ENCODE data around the gene ATF6.
"Not testable (repeated sequence)": the region's sequence is repeated elsewhere in the genome, so short reads cannot be mapped to it uniquely, and the experiment has no call there.

The ATF6 gene

GRCh38 chr1:161801955-161802354 is 35.8 kb downstream of the ATF6 start:
- no peak for DNase-seq (ENCODE audit: low read depth in 1 of 2, low spot score in 1 of 2)
- no peak for TF ChIP-seq JUND (IDR thresholded peaks at IDR 0.05; ENCODE audit: low read depth)
- in situ Hi-C loops (cut with HindIII; ENCODE audit: low pct_unique_long_range_greater_than_20kb, low sequenced_read_pairs): no loop called here

DNA sequence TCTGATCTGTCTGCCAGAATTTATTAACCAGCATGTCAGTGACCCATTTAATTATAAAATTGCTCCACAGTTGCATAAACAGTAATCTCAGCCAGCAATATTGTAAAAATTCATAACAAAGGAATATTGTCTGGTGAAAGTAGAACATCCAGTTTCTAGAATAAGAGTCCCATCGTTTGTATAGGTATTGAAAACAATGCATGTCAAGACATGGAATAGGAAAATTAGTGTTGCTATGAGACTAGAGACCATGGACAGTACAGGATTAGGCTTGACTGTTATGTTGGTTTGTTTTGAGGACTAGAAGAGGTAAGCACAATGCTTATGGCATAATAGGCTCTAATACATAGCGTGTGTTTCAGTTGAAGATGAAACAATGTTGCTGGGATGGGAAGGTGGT is 37.1 kb downstream of the ATF6 start:
- in situ Hi-C loops (cut with HindIII; ENCODE audit: low pct_unique_long_range_greater_than_20kb, low sequenced_read_pairs): no loop called here
- no peak for TF ChIP-seq JUND (IDR thresholded peaks at IDR 0.05; ENCODE audit: low read depth)
- no peak for DNase-seq (ENCODE audit: low read depth in 1 of 2, low spot score in 1 of 2)

GRCh38 chr1:161805399-161806197 is 39.5 kb downstream of the ATF6 start:
- no peak for DNase-seq (ENCODE audit: low read depth in 1 of 2, low spot score in 1 of 2)
- no peak for TF ChIP-seq JUND (IDR thresholded peaks at IDR 0.05; ENCODE audit: low read depth)
- in situ Hi-C loops (cut with HindIII; ENCODE audit: low pct_unique_long_range_greater_than_20kb, low sequenced_read_pairs): no loop called here

GRCh38 chr1:161809202-161809601 is 43.1 kb downstream of the ATF6 start:
- DNase-seq (ENCODE audit: low read depth in 1 of 2, low spot score in 1 of 2); in situ Hi-C loops (cut with HindIII; ENCODE audit: low pct_unique_long_range_greater_than_20kb, low sequenced_read_pairs): not testable (repeated sequence)

- in situ Hi-C loops (cut with HindIII; ENCODE audit: low pct_unique_long_range_greater_than_20kb, low sequenced_read_pairs); DNase-seq (ENCODE audit: low read depth in 1 of 2, low spot score in 1 of 2): not testable (repeated sequence)
These were observed 43.5 kb downstream of the ATF6 start for GRCh38 chr1:161809656-161810055.

- in situ Hi-C loops (cut with HindIII; ENCODE audit: low pct_unique_long_range_greater_than_20kb, low sequenced_read_pairs): no loop called here
- no peak for TF ChIP-seq JUND (IDR thresholded peaks at IDR 0.05; ENCODE audit: low read depth)
These were observed 44.7 kb downstream of the ATF6 start for GRCh38 chr1:161810780-161811179.

DNA sequence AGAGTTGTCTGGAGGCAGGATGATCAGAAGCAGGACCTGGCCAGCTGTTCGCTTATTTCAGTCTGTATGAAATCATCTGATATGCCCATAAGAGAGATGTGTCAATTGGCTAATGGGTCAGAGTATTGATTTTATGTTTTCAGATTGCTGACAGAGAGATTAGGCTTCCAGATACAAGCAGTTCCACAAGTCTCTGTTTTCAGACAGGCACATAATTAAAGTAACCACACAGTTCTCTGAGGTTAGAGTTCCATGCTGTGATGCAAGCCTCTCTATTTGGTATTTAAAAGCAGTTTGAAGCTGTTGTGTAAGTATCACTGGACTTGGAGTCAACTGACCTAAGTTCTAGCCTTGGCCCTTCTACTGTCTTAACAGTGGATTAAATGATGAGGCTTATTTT is 50.1 kb downstream of the ATF6 start:
- in situ Hi-C loops (cut with HindIII; ENCODE audit: low pct_unique_long_range_greater_than_20kb, low sequenced_read_pairs): no loop called here
- no peak for DNase-seq (ENCODE audit: low read depth in 1 of 2, low spot score in 1 of 2)
- no peak for TF ChIP-seq JUND (IDR thresholded peaks at IDR 0.05; ENCODE audit: low read depth)

More at GRCh38 chr1:161810780-161811179, 44.7 kb downstream of the ATF6 start:
- DNase-seq (ENCODE audit: low read depth in 1 of 2, low spot score in 1 of 2): no peak

GRCh38 chr1:161817176-161817730 is 51.1 kb downstream of the ATF6 start:
- in situ Hi-C loops (cut with HindIII; ENCODE audit: low pct_unique_long_range_greater_than_20kb, low sequenced_read_pairs): no loop called here
- no peak for TF ChIP-seq JUND (IDR thresholded peaks at IDR 0.05; ENCODE audit: low read depth)
- DNase-seq (ENCODE audit: low read depth in 1 of 2, low spot score in 1 of 2): no peak

DNA sequence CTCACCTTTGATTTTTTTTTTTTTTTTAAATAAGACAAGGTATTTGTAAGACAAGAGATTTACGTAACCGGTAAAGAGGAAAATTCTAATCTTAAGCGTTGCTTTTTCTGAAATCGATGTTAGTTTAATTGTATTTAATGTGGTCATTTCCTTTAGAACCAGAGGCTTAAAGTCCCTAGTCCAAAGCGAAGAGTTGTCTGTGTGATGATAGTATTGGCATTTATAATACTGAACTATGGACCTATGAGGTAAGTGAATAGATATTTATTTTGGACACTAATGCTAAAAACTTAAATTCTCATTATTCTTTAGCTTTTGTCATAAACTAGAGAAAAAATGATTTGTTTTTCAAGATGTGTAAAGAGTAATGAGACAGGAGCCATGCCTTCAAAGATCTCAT is 54.8 kb downstream of the ATF6 start:
- in situ Hi-C loops (cut with HindIII; ENCODE audit: low pct_unique_long_range_greater_than_20kb, low sequenced_read_pairs): no loop called here
- DNase-seq (ENCODE audit: low read depth in 1 of 2, low spot score in 1 of 2): no peak
- no peak for TF ChIP-seq JUND (IDR thresholded peaks at IDR 0.05; ENCODE audit: low read depth)

GRCh38 chr1:161824618-161825017 is 58.5 kb downstream of the ATF6 start:
- TF ChIP-seq JUND (IDR thresholded peaks at IDR 0.05; ENCODE audit: low read depth): no peak; the same call in 1 of the 2 replicates
- in situ Hi-C loops (cut with HindIII; ENCODE audit: low pct_unique_long_range_greater_than_20kb, low sequenced_read_pairs): no loop called here
- DNase-seq (ENCODE audit: low read depth in 1 of 2, low spot score in 1 of 2): peak; percentile 4 to 66

DNA sequence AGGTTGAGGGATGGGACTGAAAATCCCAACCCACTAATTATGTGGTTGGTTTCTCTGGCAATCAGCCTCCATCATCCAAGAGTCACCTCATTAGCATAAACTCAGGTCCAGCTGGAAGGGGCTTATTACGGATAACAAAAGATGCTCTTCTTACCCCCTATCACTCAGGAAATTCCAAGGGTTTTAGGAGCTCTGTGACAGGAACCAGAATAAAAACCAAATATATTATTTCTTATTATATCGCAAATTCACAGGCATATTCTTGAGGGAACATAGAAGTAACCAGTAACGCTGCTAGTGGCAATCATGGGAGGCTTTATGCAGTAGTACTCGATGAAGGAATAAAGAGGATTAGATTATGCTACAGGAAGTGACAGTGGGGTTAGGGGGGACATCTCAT is 59.7 kb downstream of the ATF6 start:
- TF ChIP-seq JUND (IDR thresholded peaks at IDR 0.05; ENCODE audit: low read depth): no peak
- in situ Hi-C loops (cut with HindIII; ENCODE audit: low pct_unique_long_range_greater_than_20kb, low sequenced_read_pairs): no loop called here
- no peak for DNase-seq (ENCODE audit: low read depth in 1 of 2, low spot score in 1 of 2)

DNA sequence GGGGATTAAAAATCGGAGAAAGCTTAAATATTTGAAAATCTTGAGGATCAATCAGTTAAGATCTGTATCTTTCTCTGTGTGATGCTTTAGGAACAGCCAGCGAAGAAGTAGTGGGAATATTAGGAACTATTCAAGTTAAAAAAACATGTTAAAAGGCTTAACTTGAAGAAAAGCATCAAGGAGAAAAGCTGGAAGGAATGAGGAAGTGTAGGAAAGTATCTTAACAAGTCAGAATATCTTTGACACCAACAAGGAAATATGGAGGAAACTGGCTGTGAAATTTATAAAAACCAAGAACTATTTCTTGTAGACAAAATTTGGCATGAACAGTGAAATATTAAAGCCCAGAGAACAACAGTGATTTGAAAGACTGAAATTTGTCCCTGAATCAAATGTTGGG is 60.4 kb downstream of the ATF6 start:
- in situ Hi-C loops (cut with HindIII; ENCODE audit: low pct_unique_long_range_greater_than_20kb, low sequenced_read_pairs): no loop called here
- TF ChIP-seq JUND (IDR thresholded peaks at IDR 0.05; ENCODE audit: low read depth): no peak
- no peak for DNase-seq (ENCODE audit: low read depth in 1 of 2, low spot score in 1 of 2)

- in situ Hi-C loops (cut with HindIII; ENCODE audit: low pct_unique_long_range_greater_than_20kb, low sequenced_read_pairs): no loop called here
- no peak for TF ChIP-seq JUND (IDR thresholded peaks at IDR 0.05; ENCODE audit: low read depth)
- DNase-seq (ENCODE audit: low read depth in 1 of 2, low spot score in 1 of 2): no peak
These were observed 61.7 kb downstream of the ATF6 start for GRCh38 chr1:161827786-161828185.

- DNase-seq (ENCODE audit: low read depth in 1 of 2, low spot score in 1 of 2); in situ Hi-C loops (cut with HindIII; ENCODE audit: low pct_unique_long_range_greater_than_20kb, low sequenced_read_pairs): not testable (repeated sequence)
These were observed 66.3 kb downstream of the ATF6 start for GRCh38 chr1:161832299-161832907.
